22Rv1 (cell line): ENCODE data around the gene ABLIM2.

Experiments
- H3K27ac ChIP-seq: fragments of 450-650 bp; 2 replicates; pipeline ENCODE4 v1.5.1; 2017
- ZFX ChIP-seq: fragments of 450-650 bp; IDR thresholded peaks from 2 replicates; pipeline ENCODE4 v1.6.1; 2017; ENCODE audit warnings: antibody characterized with exemption, borderline replicate concordance
- TF ChIP-seq, protein P1 (sequence below): fragments of 450-650 bp; IDR thresholded peaks from 2 replicates; pipeline ENCODE4 v1.5.1; 2017; ENCODE audit warnings: mild to moderate bottlenecking

Gene ABLIM2

DNA sequence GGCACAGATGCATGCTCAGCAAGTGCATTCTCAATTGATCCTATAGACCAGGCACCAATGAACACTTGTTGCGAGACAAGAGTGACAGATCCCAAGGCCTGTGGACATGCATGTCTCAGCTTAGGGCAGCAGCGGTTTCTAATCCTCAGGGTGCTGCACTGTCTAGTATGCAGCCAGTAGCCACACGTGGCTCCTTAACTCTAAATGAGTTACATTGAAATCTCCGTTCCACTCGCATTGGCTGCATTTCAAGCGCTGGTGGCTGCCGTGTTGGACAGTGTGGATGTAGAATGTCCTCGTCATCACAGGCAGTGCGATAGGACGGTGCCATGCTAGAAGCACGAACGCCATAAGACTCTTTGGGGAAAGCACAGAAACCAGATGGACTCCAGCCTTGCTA lies 194.9 kb downstream of the ABLIM2 start:
- H3K27ac ChIP-seq: no peak overlapping the region
- TF ChIP-seq ZFX: no peak
- TF ChIP-seq, protein P1, sequence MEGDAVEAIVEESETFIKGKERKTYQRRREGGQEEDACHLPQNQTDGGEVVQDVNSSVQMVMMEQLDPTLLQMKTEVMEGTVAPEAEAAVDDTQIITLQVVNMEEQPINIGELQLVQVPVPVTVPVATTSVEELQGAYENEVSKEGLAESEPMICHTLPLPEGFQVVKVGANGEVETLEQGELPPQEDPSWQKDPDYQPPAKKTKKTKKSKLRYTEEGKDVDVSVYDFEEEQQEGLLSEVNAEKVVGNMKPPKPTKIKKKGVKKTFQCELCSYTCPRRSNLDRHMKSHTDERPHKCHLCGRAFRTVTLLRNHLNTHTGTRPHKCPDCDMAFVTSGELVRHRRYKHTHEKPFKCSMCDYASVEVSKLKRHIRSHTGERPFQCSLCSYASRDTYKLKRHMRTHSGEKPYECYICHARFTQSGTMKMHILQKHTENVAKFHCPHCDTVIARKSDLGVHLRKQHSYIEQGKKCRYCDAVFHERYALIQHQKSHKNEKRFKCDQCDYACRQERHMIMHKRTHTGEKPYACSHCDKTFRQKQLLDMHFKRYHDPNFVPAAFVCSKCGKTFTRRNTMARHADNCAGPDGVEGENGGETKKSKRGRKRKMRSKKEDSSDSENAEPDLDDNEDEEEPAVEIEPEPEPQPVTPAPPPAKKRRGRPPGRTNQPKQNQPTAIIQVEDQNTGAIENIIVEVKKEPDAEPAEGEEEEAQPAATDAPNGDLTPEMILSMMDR: no peak

DNA sequence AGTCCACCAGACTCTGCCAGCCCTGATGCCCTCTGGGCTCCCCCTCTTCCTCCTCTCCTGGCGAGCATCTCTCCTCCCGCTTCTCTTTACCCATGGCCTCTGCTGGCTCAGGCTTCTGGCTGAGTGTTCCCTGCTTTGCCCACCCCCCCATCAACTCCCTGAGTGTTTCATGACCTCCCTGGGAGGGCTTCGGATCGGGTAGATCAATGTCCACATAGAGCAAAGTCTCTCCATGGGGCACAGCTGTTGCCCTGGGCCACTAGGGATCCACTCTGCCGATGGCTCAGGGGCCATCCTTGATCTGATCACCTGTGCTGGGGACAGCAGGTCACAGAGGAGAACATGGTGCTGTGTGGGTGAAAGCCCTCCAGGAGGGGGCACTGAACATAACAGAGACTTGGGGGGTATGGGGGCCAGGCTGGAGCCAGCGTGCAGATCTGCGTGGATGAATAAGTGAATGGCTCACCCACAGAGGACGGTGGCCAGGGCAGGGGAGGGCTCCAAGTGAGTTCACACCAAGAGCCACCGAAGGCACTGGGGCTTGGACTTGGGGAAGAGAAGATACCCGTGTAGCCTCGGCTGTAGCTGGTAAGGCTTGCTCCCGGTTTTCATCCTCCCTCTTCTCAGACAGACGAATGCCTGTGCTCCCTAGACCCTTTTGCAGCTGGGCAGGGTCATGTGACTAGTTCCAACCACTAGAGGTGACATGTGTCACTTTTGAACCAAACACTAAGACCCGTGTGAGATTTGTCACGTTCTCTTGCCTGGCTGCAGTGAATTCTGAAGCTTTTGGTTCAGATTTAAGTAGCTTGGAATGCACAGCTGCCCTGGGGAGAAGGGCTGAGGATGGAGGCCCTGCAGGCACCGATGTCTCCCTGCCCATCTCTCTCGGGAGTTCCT lies 195.8 kb downstream of the ABLIM2 start:
- no peak overlapping the region for H3K27ac ChIP-seq
- TF ChIP-seq, protein P1: no peak
- TF ChIP-seq ZFX: no peak

DNA sequence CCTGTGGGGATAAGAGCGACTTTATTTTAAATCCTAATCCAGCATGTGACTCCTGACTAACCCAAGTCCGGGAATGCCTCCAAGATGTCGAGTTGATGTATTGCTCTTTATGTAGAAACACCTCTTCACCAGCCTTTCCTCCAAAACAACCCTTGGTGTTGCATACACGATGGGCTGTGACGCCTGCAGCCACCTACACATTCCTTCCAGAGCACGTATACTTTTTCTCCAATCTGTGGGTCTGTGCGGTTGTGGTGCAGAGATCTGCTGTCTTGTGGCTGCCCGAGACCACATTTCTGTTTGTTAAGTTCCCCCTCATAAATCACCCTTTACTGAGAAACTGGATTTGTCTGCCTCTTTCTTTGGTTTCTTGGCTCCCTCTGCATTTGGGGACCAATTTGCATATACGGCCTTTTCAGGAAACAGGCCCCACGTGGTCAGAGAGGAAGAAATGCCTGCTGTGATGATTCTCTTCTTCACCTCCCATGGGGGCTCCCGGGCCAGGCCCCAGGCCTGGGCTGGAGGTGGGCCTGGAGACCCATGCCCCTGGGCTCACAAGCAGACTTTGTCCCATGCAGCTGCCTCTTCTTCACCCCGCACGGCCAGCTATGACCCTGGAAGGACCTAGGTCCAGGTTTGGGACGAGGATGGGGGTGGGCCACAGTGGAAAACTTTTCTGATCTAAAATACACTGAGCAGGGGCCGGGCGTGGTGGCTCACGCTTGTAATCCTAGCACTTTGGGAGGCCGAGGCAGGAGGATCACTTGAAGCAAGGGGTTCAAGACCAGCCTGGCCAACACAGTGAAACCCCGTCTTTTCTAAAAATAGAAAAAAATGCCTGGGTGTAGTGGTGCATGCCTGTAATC lies 197.6 kb downstream of the ABLIM2 start:
- H3K27ac ChIP-seq: no peak overlapping the region
- TF ChIP-seq ZFX: no peak
- TF ChIP-seq, protein P1: no peak

DNA sequence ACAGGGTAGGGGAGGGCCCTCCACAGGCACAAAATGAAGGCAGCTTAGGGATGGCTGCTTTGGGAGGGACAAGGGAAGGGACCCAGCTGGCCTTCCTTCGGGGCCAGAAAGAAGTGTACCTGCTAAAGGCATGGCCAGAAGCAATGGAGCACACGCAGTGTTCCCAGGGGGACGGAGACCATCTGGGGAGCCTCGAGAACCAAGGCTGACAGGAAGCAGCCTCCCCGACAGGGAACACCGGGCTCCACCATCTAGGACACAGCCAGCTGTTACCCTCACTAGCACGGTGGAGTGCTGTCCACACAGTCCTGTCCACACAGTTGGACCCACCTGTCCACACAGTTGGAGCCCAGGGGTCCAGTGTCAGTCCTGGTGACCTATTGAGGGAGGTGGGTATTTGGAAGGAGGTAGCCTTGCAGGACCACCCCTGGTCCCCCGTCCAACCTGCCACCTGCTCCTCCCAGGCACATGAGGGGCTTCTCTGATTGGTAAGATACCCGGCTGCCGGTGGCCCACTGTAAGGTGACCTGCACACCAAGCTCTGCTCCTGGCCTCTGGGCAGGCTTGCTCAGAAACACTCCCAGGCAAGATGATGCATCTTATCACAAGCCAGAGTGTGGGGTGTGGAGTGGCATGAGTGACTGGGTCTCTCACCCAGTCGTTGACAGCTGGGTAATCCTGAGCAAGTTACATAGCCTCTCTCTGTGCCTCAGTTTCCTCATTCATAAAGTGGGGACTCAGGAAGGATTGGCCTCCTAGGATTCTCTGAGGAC lies 198.4 kb downstream of the ABLIM2 start:
- H3K27ac ChIP-seq: no peak overlapping the region
- TF ChIP-seq ZFX: no peak
- TF ChIP-seq, protein P1: no peak

DNA sequence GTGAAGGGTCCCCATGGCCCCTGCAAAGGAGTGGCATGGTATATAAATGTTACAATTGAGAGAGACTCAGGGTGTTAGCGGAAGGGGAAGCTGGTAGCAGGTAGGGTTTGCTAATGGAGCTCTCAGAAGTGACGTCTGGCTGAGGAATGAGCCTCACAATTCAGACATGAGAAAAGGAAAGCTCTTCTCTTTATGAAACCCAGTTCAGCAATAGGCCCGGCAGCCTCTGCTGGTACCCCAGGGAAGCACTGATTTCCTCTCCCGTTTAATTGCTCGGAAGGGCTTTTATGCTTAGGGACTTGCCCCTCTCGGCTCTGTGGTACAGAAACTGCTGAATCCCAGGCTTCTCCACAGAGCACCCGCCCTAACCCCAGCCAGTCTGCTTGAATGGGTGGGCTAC lies 199.5 kb downstream of the ABLIM2 start:
- no peak overlapping the region for H3K27ac ChIP-seq
- TF ChIP-seq ZFX: no peak
- TF ChIP-seq, protein P1: no peak

DNA sequence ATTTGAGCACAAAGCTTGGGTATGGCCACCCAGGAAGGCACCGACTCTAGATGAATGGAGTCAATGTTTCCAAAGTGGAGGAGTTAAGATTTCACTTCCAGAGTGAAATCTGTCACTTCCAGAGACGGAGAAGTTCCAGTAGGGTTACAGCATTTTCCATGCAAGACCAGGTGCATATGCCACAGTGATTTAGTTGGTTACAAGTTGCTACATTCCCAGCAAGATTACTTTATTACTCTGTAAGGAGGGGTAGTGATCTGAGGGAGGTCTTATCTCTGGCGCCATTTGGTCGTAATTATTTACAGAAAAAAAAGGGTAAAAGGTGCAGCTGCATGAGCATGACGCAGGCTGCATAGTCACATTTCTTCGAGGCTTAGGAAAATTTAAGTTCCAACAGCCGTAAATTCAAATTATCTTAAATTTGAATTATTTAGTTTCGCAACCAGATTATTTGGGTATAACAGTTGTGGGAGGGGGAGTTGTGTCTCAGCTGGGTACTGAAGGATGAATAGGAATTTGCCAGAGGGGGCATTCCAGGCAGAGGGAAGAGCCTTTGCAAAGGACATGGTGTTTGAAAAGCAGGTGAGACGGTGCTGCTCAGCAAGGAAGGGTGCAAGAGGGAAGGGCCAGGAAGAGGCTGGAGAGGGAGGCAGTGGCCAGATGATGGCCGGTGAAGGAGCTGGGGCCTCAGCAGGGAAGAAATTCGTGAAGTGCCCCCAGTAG lies 201.5 kb downstream of the ABLIM2 start:
- H3K27ac ChIP-seq: no peak overlapping the region
- TF ChIP-seq, protein P1: no peak
- no peak for TF ChIP-seq ZFX
